HG03354 (cell line): ENCODE data around the gene DAZL.

Source experiments
- ATAC-seq: cut with Tn5 transposase; IDR thresholded peaks from one replicate; pipeline ENCODE4 v1.9.1; 2021; ENCODE audit warnings: mild to moderate bottlenecking; ENCODE audit not compliant: unreplicated experiment, poor library complexity, severe bottlenecking

The DAZL gene

DNA sequence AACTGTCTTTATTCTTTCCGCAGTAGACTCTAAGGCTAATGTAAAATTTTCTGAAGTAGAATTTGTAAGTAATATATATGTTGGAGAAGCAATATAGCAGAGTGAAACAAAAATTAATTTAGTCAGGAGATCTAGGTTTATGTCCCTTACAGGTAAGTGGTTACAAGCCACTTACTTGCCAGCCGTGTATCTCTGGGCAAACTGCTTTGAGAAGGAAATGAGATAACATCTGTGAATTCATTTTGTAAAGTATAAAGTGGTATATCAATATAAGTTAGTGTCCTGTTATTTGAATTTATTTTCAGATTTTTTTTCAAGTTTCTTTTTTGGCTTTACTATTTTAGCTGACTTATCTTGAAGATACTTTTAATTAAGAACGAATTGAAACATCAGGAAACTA, 5.5 kb downstream of the DAZL start:
- no peak for ATAC-seq

DNA sequence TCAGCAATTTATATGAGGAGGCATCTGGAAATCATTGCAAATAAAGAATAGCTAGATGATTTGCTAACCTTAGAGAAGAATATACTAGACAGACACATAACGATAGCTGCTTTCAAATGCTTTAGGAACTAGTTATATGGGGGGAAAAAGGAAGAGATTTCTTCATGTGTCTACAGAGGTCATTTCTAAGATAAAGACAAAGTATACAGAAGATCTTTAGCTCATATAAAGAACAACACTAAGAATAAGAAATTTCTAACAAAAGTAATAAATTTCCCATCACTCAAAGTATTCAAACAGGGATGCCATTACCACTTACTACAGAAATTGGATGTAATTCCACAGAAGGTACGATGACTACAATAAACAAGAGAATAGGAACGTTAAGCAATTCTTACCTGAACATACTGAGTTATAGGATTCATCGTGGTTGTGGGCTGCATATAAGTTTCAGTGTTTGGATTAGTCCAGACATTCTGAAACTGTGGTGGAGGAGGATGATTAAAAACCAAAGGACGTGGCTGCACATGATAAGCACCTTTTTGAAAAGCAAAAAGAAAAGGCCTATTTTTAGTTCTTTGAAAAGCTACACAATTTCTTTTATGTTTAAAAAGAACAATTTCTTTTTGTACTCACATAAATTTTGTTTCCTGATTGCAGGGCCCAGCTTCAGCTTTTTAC, 8.7 kb downstream of the DAZL start:
- peak; percentile 71 for ATAC-seq

DNA sequence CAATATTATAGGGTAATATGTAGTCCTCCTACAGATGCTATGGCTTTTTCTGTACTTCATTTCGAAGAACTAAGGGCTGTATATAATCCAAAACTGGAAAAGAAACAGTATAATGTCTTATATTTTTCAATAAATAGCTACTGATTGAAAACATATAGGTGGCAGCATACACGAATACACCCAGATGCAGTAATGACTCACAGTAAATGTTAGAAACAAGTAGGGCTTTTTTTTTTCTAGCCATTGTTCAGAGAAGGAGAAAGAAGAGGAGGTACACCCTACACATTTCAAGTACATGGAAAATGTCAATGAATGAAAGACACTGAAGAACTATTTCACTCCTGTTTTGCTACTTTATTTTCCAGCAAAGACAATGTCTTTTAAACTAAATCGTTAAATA, 9.4 kb downstream of the DAZL start:
- no peak for ATAC-seq

DNA sequence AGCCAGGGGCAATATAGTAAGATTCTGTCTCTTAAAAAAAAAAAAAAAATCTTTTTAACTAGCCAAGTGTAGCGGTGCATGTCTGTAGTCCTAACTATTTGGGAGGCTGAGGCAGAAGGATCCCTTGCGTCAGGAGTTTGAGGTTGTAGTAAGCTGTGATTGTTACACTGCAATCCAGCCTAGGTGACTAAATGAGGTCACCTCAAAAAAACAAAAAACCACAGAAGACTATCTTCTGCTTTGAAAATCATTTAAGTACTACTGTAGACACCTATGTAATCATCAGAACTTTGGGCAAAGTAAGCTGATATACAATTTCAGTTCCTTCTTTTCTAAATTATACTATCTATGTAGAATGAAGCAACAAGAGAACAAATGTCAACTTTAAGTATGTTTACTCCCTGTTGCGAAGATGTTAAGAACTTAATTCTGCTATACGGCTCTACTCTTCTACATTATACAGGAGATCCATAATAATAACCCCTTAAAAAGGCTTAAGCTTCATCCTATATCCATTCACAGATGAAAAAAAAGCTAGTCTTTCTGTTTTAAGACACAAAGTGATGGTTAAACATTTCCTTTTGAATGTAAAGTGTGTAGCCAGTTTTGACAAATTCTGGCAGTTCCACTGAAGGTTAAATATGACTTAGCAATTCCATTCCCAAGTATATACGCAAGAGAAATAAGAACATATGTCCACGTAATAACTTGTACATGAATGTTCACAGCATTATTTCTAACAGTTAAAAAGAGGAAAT, 15.2 kb downstream of the DAZL start:
- peak; percentile 99 for ATAC-seq

GRCh38 chr3:16589120-16589519, 16.1 kb downstream of the DAZL start:
- ATAC-seq: no peak

GRCh38 chr3:16587681-16588060, 17.6 kb downstream of the DAZL start:
- ATAC-seq: no peak

DNA sequence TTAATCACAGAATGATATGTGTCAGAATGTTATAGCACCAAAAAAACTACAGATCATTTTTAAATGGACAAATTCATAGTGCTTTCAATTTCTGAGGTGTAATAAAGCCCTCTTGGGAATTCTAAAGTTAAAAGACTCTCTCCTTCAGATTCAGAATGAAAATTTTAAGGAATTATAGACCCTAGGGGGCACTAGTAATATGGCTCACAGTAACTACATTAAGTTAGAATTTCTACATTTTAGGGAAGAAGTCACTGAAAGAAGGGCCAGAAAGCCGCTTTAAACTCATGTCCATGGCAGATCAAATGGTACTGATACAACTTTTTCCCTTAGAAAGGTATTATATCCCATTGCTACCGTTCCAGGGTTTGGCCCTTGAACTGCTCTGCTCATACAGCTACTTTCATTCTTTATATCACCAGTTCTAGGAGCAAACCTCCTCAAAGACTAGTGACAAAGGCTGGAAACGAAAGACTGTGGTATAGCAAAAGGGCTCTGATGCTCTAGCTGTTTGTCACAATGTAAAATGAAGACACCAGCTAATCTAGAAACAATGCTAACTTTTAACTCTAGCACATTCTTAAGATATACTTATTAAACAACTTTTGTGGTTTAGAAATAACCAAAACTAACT, 18.1 kb downstream of the DAZL start:
- ATAC-seq: no peak

DNA sequence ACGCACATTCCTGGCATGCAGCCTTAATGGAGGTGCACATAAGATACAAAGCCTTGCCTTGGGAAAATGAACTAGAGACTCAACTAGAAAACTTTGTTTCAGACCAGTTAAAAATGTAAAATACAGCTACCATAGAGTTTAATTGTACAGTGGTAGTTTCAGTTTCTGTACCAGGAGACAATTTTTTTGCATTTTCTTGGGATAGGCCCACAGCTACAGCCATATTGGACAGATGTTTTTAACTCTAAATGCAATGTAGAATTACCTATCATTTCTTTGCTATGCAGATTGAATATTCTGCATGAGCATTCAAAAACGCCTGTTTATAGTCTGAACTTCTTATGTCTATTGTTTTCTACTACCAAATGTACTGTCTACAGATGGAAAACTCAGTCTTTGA, 20.3 kb downstream of the DAZL start:
- no peak for ATAC-seq

- no peak for ATAC-seq
Observed at GRCh38 chr3:16583551-16583950, 21.7 kb downstream of the DAZL start.

- no peak for ATAC-seq
Observed at GRCh38 chr3:16570113-16570512, 35.1 kb downstream of the DAZL start.

- no peak for ATAC-seq
Observed at GRCh38 chr3:16568532-16568931, 36.7 kb downstream of the DAZL start.

- ATAC-seq: no peak
Observed at GRCh38 chr3:16568115-16568514, 37.1 kb downstream of the DAZL start.

- ATAC-seq: no peak
Observed at GRCh38 chr3:16559653-16560365, 45.4 kb downstream of the DAZL start.

DNA sequence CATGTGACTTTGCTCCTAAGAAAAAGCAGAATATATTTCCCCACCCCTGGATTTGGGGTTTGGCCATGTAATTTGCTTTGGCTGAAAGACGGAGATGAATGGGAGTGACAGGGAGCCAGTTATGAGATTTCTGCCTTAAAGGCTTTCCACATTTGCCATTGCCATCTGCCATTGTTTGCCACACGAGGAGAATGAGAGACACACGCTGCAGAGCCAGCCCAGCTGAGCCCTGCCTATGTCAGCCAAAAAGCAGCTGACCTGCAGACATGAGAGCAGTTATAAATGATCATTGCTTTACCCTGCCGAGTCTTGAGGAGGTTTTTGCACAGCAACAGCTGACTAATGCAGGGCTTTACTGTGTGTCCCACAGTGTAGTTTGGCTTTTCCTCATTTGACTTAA, 51.1 kb downstream of the DAZL start:
- no peak for ATAC-seq

DNA sequence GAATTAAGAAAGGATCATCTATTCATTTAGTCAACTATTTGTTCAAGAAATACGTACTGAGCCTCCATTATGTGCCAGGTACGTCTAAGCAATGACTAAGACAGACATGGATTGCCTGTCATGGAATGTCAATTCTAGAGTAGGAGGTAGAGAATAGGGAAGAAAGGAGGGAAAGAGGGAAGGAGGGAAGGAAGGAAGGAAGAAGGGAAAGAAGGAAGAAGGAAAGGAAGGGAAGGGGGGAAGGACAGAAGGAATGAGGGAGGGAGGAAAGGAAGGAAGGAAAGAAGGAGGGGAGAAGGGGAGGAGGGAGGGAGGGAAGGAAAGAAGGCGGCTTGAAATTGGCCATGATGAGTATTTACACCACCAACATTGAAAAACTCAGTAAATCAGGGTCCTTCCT, 52.5 kb downstream of the DAZL start:
- ATAC-seq: no peak

- ATAC-seq: no peak
Observed at GRCh38 chr3:16551342-16551976, 53.8 kb downstream of the DAZL start.

- ATAC-seq: peak; percentile 97
Observed at GRCh38 chr3:16550676-16551341, 54.4 kb downstream of the DAZL start.

GRCh38 chr3:16550305-16550675, 54.9 kb downstream of the DAZL start:
- peak; percentile 34 for ATAC-seq

- no peak for ATAC-seq
Observed at GRCh38 chr3:16548721-16549120, 56.5 kb downstream of the DAZL start.
